ENCODE data around the gene NHSL2.
A peak's percentile ranks its signal among the peaks of the same experiment; 100 is the strongest.

- TF ChIP-seq GATA2 (IDR thresholded peaks at IDR 0.05; ENCODE audit: low read depth, low read length) (peak; percentile 86), GATA3 (IDR thresholded peaks at IDR 0.05; ENCODE audit: low read depth, low read length) (no peak; the same call in none of the 2 replicates)
These were observed 171.1 kb downstream of the NHSL2 start for GRCh38 chrX:72081605-72082320.
